GM23338 (cell line): ENCODE data around the gene RNF13. TPM values are rescaled to one million over a fixed set of nuclear protein-coding genes. Genes with fewer than 3 reads are reported as not detected.

Experiments
- ATAC-seq: fragments of 200-7000 bp; cut with Tn5 transposase; 3 replicates; pipeline ENCODE4 v1.9.1; 2020
- DNase-seq: peaks from one replicate; pipeline ENCODE4 v3.0.0-alpha.2; 2015; ENCODE audit warnings: low spot score
- H2AFZ ChIP-seq: fragments of 200-600 bp; sonication (generic); 2 replicates; pipeline ENCODE4 v1.8.0; 2016; ENCODE audit warnings: antibody characterized with exemption, mild to moderate bottlenecking, moderate library complexity
- H3F3A ChIP-seq: fragments of 200-600 bp; sonication (generic); replicated peaks from 2 replicates; pipeline ENCODE4 v1.8.0; 2017; ENCODE audit warnings: antibody characterized with exemption, mixed run types, low read depth
- H3K27ac ChIP-seq: fragments of 200-600 bp; sonication (generic); 2 replicates; pipeline ENCODE4 v1.6.1; 2016; ENCODE audit warnings: low read depth
- H3K27me3 ChIP-seq: fragments of 200-600 bp; sonication (generic); 2 replicates; pipeline ENCODE4 v1.8.0; 2016; ENCODE audit warnings: mild to moderate bottlenecking, mixed run types, moderate library complexity; ENCODE audit not compliant: insufficient read depth
- H3K36me3 ChIP-seq: fragments of 200-600 bp; sonication (generic); 2 replicates; pipeline ENCODE4 v1.8.0; 2016; ENCODE audit warnings: mild to moderate bottlenecking; ENCODE audit not compliant: insufficient read depth
- H3K4me1 ChIP-seq: fragments of 200-600 bp; sonication (generic); 2 replicates; pipeline ENCODE4 v1.8.0; 2016; ENCODE audit warnings: mild to moderate bottlenecking, moderate library complexity; ENCODE audit not compliant: insufficient read depth
- H3K4me2 ChIP-seq: fragments of 200-600 bp; sonication (generic); 2 replicates; pipeline ENCODE4 v1.7.1; 2017; ENCODE audit warnings: mixed run types
- H3K4me3 ChIP-seq: fragments of 200-600 bp; sonication (generic); 2 replicates; pipeline ENCODE4 v1.6.1; 2016; ENCODE audit warnings: mixed run types
- H3K79me2 ChIP-seq: fragments of 200-600 bp; sonication (generic); replicated peaks from 2 replicates; pipeline ENCODE4 v1.8.0; 2017; ENCODE audit warnings: mild to moderate bottlenecking; ENCODE audit not compliant: insufficient read depth
- H3K9me2 ChIP-seq: fragments of 200-600 bp; sonication (generic); 2 replicates; pipeline ENCODE4 v1.8.0; 2017; ENCODE audit not compliant: insufficient read depth
- H4K20me1 ChIP-seq: fragments of 200-600 bp; sonication (generic); replicated peaks from 2 replicates; pipeline ENCODE4 v1.8.0; 2017; ENCODE audit warnings: mild to moderate bottlenecking; ENCODE audit not compliant: insufficient read depth
- H3K27ac Mint-ChIP-seq: 2 replicates; pipeline ENCODE4 v1.8.0; 2020; ENCODE audit warnings: inconsistent platforms, mild to moderate bottlenecking, moderate library complexity, mixed read lengths
- H3K27me3 Mint-ChIP-seq: 3 replicates; pipeline ENCODE4 v1.8.0; 2022; ENCODE audit warnings: low read depth, mild to moderate bottlenecking, moderate library complexity, mixed read lengths, inconsistent platforms; ENCODE audit not compliant: insufficient read depth, poor library complexity
- H3K36me3 Mint-ChIP-seq: 3 replicates; pipeline ENCODE4 v1.8.0; 2021; ENCODE audit warnings: low read depth, mild to moderate bottlenecking, inconsistent platforms, moderate library complexity, mixed read lengths
- H3K4me1 Mint-ChIP-seq: 3 replicates; pipeline ENCODE4 v1.8.0; 2020; ENCODE audit warnings: mild to moderate bottlenecking, inconsistent platforms, mixed read lengths
- H3K4me3 Mint-ChIP-seq: 3 replicates; pipeline ENCODE4 v1.8.0; 2021; ENCODE audit warnings: moderate library complexity, mild to moderate bottlenecking, inconsistent platforms, mixed read lengths
- H3K9me3 Mint-ChIP-seq: 3 replicates; pipeline ENCODE4 v1.8.0; 2020; ENCODE audit warnings: moderate library complexity, mild to moderate bottlenecking, inconsistent platforms, mixed read lengths
- CREB1 ChIP-seq: fragments of 250-450 bp; sonication (Bioruptor Pico); IDR thresholded peaks from 2 replicates; pipeline ENCODE4 v1.5.0; 2020; ENCODE audit warnings: low read depth, mild to moderate bottlenecking, moderate library complexity
- EZH2 ChIP-seq: fragments of 200-600 bp; sonication (generic); IDR thresholded peaks from one replicate; pipeline ENCODE4 v1.8.0; 2017; ENCODE audit warnings: antibody characterized with exemption, mild to moderate bottlenecking, low read depth; ENCODE audit not compliant: unreplicated experiment
- EZH2phosphoT487 ChIP-seq: fragments of 200-600 bp; sonication (generic); IDR thresholded peaks from one replicate; pipeline ENCODE4 v1.8.1; 2018; ENCODE audit warnings: antibody characterized with exemption; ENCODE audit not compliant: unreplicated experiment
- JUNB ChIP-seq: IDR thresholded peaks from one replicate; pipeline ENCODE4 v1.6.1; 2016; ENCODE audit warnings: antibody characterized with exemption; ENCODE audit not compliant: unreplicated experiment
- NANOG ChIP-seq: IDR thresholded peaks from 2 replicates; pipeline ENCODE4 v1.6.1; 2016; ENCODE audit warnings: antibody characterized with exemption, borderline replicate concordance
- POLR2AphosphoS5 ChIP-seq: IDR thresholded peaks from 2 replicates; pipeline ENCODE4 v1.6.1; 2016; ENCODE audit warnings: antibody characterized with exemption, low read depth
- STAT1 ChIP-seq: IDR thresholded peaks from one replicate; pipeline ENCODE4 v1.6.1; 2016; ENCODE audit warnings: antibody characterized with exemption; ENCODE audit not compliant: unreplicated experiment
- ZNF114 ChIP-seq: fragments of 250-450 bp; sonication (Bioruptor Pico); IDR thresholded peaks from 2 replicates; pipeline ENCODE4 v1.5.0; 2020; ENCODE audit warnings: mild to moderate bottlenecking, moderate library complexity
- ZNF331 ChIP-seq: fragments of 250-450 bp; sonication (Bioruptor Pico); IDR thresholded peaks from 2 replicates; pipeline ENCODE4 v1.5.0; 2020; ENCODE audit warnings: low read depth, mild to moderate bottlenecking, moderate library complexity
- polyA plus RNA-seq: library from polyadenylated mRNA; unstranded; fragments of >200 nt; fragmentation: Nextera tagmentation; extraction: Ambion mirVana; gene quantifications from 2 replicates; pipeline ENCODE4 v1.2.1, GENCODE V29; 2016
- total RNA-seq: library from RNA; depleted of rRNA; stranded (reverse); fragments of >200 nt; shearing (Covaris generic); gene quantifications from 2 replicates; pipeline ENCODE4 v1.2.3, GENCODE V29; 2014
- TF ChIP-seq, protein P1 (sequence below): IDR thresholded peaks from 2 replicates; pipeline ENCODE4 v1.6.1; 2016; ENCODE audit warnings: antibody characterized with exemption
- TF ChIP-seq, protein P2 (sequence below): IDR thresholded peaks from one replicate; pipeline ENCODE4 v1.6.1; 2018; ENCODE audit warnings: antibody characterized with exemption; ENCODE audit not compliant: unreplicated experiment
- TF ChIP-seq, protein P3 (sequence below): fragments of 250-450 bp; sonication (Bioruptor Pico); IDR thresholded peaks from 2 replicates; pipeline ENCODE4 v1.5.0; 2020; ENCODE audit warnings: mild to moderate bottlenecking, moderate library complexity
- TF ChIP-seq, protein P4 (sequence below), 2 experiments: fragments of 200-600 bp in 1 of 2; sonication (generic) in 1 of 2; conservative IDR thresholded peaks; 2 replicates each; pipeline versions ENCODE4 v1.5.1 to v1.6.1; 2016 to 2017; ENCODE audit warnings: antibody characterized with exemption in 2 of 2, low read depth in 2 of 2, mild to moderate bottlenecking in 2 of 2, moderate library complexity in 1 of 2

RNF13 gene
- total and polyA plus RNA-seq, 2 experiments from 2014 or later = 46.3 to 101 TPM

DNA sequence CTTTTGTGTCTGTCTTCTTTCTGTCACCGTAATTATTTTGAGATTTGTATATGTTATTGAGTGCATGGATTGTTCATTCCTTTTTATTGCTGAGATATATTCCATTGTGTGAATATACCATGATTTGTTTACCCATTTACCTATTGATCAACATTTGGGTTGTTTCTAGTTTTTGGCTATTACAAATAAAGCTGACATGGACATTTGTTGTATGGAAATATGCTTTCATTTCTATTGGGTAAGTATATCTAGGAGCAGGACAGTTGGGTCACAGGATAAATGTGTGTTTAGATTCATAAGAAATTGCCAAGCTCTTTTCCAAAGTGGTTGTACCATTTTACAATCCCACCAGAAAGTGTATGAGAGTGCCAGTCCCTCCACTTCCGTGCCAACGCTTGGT is 106.5 kb downstream of the RNF13 start:
- no peaks in the 10 kb centered on the region for H3K27me3 Mint-ChIP-seq
- ATAC-seq = no peak
- Histone ChIP-seq H3K27me3 (no peaks in the 10 kb centered on the region), H4K20me1 (no peaks in the 10 kb centered on the region), H3K9me2 (no peaks in the 10 kb centered on the region), H3K4me1 (no peaks in the 10 kb centered on the region), H3K27ac (no peak overlapping the region), H3K79me2 (no peaks in the 10 kb centered on the region), H3F3A (no peaks in the 10 kb centered on the region), H2AFZ (no peak overlapping the region), H3K36me3 (no peaks in the 10 kb centered on the region), H3K4me3 (no peak overlapping the region), H3K4me2 (no peak overlapping the region)
- no peaks in the 10 kb centered on the region for H3K9me3 Mint-ChIP-seq
- no peaks in the 10 kb centered on the region for H3K4me1 Mint-ChIP-seq
- H3K36me3 Mint-ChIP-seq = peaks cover 15% of the 10 kb centered on the region
- DNase-seq = no peak
- H3K4me3 Mint-ChIP-seq = no peak overlapping the region
- TF ChIP-seq, protein P1, sequence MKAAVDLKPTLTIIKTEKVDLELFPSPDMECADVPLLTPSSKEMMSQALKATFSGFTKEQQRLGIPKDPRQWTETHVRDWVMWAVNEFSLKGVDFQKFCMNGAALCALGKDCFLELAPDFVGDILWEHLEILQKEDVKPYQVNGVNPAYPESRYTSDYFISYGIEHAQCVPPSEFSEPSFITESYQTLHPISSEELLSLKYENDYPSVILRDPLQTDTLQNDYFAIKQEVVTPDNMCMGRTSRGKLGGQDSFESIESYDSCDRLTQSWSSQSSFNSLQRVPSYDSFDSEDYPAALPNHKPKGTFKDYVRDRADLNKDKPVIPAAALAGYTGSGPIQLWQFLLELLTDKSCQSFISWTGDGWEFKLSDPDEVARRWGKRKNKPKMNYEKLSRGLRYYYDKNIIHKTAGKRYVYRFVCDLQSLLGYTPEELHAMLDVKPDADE = no peak
- TF ChIP-seq, protein P2, sequence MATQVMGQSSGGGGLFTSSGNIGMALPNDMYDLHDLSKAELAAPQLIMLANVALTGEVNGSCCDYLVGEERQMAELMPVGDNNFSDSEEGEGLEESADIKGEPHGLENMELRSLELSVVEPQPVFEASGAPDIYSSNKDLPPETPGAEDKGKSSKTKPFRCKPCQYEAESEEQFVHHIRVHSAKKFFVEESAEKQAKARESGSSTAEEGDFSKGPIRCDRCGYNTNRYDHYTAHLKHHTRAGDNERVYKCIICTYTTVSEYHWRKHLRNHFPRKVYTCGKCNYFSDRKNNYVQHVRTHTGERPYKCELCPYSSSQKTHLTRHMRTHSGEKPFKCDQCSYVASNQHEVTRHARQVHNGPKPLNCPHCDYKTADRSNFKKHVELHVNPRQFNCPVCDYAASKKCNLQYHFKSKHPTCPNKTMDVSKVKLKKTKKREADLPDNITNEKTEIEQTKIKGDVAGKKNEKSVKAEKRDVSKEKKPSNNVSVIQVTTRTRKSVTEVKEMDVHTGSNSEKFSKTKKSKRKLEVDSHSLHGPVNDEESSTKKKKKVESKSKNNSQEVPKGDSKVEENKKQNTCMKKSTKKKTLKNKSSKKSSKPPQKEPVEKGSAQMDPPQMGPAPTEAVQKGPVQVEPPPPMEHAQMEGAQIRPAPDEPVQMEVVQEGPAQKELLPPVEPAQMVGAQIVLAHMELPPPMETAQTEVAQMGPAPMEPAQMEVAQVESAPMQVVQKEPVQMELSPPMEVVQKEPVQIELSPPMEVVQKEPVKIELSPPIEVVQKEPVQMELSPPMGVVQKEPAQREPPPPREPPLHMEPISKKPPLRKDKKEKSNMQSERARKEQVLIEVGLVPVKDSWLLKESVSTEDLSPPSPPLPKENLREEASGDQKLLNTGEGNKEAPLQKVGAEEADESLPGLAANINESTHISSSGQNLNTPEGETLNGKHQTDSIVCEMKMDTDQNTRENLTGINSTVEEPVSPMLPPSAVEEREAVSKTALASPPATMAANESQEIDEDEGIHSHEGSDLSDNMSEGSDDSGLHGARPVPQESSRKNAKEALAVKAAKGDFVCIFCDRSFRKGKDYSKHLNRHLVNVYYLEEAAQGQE = no peak
- TF ChIP-seq, protein P3, sequence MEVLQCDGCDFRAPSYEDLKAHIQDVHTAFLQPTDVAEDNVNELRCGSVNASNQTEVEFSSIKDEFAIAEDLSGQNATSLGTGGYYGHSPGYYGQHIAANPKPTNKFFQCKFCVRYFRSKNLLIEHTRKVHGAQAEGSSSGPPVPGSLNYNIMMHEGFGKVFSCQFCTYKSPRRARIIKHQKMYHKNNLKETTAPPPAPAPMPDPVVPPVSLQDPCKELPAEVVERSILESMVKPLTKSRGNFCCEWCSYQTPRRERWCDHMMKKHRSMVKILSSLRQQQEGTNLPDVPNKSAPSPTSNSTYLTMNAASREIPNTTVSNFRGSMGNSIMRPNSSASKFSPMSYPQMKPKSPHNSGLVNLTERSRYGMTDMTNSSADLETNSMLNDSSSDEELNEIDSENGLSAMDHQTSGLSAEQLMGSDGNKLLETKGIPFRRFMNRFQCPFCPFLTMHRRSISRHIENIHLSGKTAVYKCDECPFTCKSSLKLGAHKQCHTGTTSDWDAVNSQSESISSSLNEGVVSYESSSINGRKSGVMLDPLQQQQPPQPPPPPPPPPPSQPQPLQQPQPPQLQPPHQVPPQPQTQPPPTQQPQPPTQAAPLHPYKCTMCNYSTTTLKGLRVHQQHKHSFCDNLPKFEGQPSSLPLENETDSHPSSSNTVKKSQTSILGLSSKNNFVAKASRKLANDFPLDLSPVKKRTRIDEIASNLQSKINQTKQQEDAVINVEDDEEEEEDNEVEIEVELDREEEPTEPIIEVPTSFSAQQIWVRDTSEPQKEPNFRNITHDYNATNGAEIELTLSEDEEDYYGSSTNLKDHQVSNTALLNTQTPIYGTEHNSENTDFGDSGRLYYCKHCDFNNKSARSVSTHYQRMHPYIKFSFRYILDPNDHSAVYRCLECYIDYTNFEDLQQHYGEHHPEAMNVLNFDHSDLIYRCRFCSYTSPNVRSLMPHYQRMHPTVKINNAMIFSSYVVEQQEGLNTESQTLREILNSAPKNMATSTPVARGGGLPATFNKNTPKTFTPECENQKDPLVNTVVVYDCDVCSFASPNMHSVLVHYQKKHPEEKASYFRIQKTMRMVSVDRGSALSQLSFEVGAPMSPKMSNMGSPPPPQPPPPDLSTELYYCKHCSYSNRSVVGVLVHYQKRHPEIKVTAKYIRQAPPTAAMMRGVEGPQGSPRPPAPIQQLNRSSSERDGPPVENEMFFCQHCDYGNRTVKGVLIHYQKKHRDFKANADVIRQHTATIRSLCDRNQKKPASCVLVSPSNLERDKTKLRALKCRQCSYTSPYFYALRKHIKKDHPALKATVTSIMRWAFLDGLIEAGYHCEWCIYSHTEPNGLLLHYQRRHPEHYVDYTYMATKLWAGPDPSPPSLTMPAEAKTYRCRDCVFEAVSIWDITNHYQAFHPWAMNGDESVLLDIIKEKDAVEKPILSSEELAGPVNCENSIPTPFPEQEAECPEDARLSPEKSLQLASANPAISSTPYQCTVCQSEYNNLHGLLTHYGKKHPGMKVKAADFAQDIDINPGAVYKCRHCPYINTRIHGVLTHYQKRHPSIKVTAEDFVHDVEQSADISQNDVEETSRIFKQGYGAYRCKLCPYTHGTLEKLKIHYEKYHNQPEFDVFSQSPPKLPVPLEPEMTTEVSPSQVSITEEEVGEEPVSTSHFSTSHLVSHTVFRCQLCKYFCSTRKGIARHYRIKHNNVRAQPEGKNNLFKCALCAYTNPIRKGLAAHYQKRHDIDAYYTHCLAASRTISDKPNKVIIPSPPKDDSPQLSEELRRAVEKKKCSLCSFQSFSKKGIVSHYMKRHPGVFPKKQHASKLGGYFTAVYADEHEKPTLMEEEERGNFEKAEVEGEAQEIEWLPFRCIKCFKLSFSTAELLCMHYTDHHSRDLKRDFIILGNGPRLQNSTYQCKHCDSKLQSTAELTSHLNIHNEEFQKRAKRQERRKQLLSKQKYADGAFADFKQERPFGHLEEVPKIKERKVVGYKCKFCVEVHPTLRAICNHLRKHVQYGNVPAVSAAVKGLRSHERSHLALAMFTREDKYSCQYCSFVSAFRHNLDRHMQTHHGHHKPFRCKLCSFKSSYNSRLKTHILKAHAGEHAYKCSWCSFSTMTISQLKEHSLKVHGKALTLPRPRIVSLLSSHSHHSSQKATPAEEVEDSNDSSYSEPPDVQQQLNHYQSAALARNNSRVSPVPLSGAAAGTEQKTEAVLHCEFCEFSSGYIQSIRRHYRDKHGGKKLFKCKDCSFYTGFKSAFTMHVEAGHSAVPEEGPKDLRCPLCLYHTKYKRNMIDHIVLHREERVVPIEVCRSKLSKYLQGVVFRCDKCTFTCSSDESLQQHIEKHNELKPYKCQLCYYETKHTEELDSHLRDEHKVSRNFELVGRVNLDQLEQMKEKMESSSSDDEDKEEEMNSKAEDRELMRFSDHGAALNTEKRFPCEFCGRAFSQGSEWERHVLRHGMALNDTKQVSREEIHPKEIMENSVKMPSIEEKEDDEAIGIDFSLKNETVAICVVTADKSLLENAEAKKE (CRISPR knock-in tag) = no peak
- TF ChIP-seq JUNB (no peak), STAT1 (no peak), ZNF331 (CRISPR knock-in tag) (no peak), CREB1 (no peak), NANOG (no peak), POLR2AphosphoS5 (no peak), EZH2phosphoT487 (no peak), ZNF114 (CRISPR knock-in tag) (no peak), EZH2 (no peak)
- TF ChIP-seq, protein P4, sequence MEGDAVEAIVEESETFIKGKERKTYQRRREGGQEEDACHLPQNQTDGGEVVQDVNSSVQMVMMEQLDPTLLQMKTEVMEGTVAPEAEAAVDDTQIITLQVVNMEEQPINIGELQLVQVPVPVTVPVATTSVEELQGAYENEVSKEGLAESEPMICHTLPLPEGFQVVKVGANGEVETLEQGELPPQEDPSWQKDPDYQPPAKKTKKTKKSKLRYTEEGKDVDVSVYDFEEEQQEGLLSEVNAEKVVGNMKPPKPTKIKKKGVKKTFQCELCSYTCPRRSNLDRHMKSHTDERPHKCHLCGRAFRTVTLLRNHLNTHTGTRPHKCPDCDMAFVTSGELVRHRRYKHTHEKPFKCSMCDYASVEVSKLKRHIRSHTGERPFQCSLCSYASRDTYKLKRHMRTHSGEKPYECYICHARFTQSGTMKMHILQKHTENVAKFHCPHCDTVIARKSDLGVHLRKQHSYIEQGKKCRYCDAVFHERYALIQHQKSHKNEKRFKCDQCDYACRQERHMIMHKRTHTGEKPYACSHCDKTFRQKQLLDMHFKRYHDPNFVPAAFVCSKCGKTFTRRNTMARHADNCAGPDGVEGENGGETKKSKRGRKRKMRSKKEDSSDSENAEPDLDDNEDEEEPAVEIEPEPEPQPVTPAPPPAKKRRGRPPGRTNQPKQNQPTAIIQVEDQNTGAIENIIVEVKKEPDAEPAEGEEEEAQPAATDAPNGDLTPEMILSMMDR (conservative IDR thresholded peaks at IDR 0.05; ENCODE audit: low read depth in 2 of 2) = no peak
- H3K27ac Mint-ChIP-seq = no peak overlapping the region
